Neuronal stem cell (in vitro differentiated cells): Measurements from ENCODE around the gene THBS3.
"Not testable (repeated sequence)": the region's sequence is repeated elsewhere in the genome, so short reads cannot be mapped to it uniquely, and the experiment has no call there.

ENCODE experiments used
- DNase-seq: peaks from one replicate; pipeline ENCODE4 v3.0.0-alpha.2; 2013; ENCODE audit warnings: low spot score
- H2AFZ ChIP-seq: one replicate; pipeline ENCODE4 v1.6.1; 2013; ENCODE audit warnings: mild to moderate bottlenecking, low read length, inconsistent platforms
- H2AK5ac ChIP-seq: 2 replicates; pipeline ENCODE4 v1.6.1; 2013; ENCODE audit warnings: low read depth, mild to moderate bottlenecking, inconsistent platforms, low read length, moderate library complexity, mixed read lengths
- H2BK120ac ChIP-seq: 2 replicates; pipeline ENCODE4 v1.6.1; 2013; ENCODE audit warnings: low read depth, mild to moderate bottlenecking, inconsistent platforms, low read length, moderate library complexity, mixed read lengths
- H2BK12ac ChIP-seq: one replicate; pipeline ENCODE4 v1.6.1; 2013; ENCODE audit warnings: low read length, inconsistent platforms
- H2BK15ac ChIP-seq: 2 replicates; pipeline ENCODE4 v1.6.1; 2013; ENCODE audit warnings: mild to moderate bottlenecking, low read length, inconsistent platforms, mixed read lengths
- H2BK5ac ChIP-seq: one replicate; pipeline ENCODE4 v1.6.1; 2013; ENCODE audit warnings: inconsistent platforms, mild to moderate bottlenecking, low read length, moderate library complexity
- H3K14ac ChIP-seq: one replicate; pipeline ENCODE4 v1.6.1; 2013; ENCODE audit warnings: low read length, inconsistent platforms
- H3K18ac ChIP-seq: 2 replicates; pipeline ENCODE4 v1.6.1; 2013; ENCODE audit warnings: low read length, inconsistent platforms
- H3K23ac ChIP-seq: 2 replicates; pipeline ENCODE4 v1.6.1; 2013; ENCODE audit warnings: low read depth, mild to moderate bottlenecking, mixed read lengths, low read length, inconsistent platforms; ENCODE audit not compliant: poor library complexity
- H3K27ac ChIP-seq: replicated peaks from 3 replicates; pipeline ENCODE4 v1.5.1; 2013; ENCODE audit warnings: low read length, inconsistent platforms
- H3K27me3 ChIP-seq, 3 experiments: 2 replicates each; pipeline ENCODE4 v1.6.1; 2013; ENCODE audit warnings: low read length in 3 of 3, mild to moderate bottlenecking in 2 of 3, inconsistent platforms in 1 of 3, low read depth in 1 of 3, mixed read lengths in 1 of 3, moderate library complexity in 1 of 3; ENCODE audit not compliant: control insufficient read depth in 3 of 3, insufficient read depth in 3 of 3
- H3K36me3 ChIP-seq, 2 donors: replicated peaks in 1 of 2; 2 replicates each; pipeline ENCODE4 v1.6.1; 2013; ENCODE audit warnings: low read length in 2 of 2; ENCODE audit not compliant: control insufficient read depth in 2 of 2, insufficient read depth in 2 of 2
- H3K4ac ChIP-seq: 2 replicates; pipeline ENCODE4 v1.6.1; 2013; ENCODE audit warnings: inconsistent platforms, mild to moderate bottlenecking, low read length, moderate library complexity
- H3K4me1 ChIP-seq, 2 donors: 1 replicate in 1 of 2; 2 replicates in 1 of 2; pipeline ENCODE4 v1.6.1; 2013; ENCODE audit warnings: low read length in 2 of 2, low read depth in 1 of 2; ENCODE audit not compliant: control insufficient read depth in 2 of 2, insufficient read depth in 1 of 2
- H3K4me2 ChIP-seq: one replicate; pipeline ENCODE4 v1.6.1; 2013; ENCODE audit warnings: mild to moderate bottlenecking, low read length, inconsistent platforms; ENCODE audit not compliant: insufficient read depth, poor library complexity, severe bottlenecking
- H3K4me3 ChIP-seq, 2 donors: 2 replicates each; pipeline ENCODE4 v1.5.1; 2013; ENCODE audit warnings: low read length in 2 of 2, mild to moderate bottlenecking in 2 of 2, inconsistent platforms in 1 of 2, moderate library complexity in 1 of 2
- H3K79me1 ChIP-seq: one replicate; pipeline ENCODE4 v1.6.1; 2013; ENCODE audit warnings: low read depth, mild to moderate bottlenecking, inconsistent platforms, low read length, moderate library complexity
- H3K9ac ChIP-seq: one replicate; pipeline ENCODE4 v1.6.1; 2013; ENCODE audit warnings: mild to moderate bottlenecking, low read depth, low read length, inconsistent platforms; ENCODE audit not compliant: poor library complexity
- H3K9me3 ChIP-seq, 2 donors: replicated peaks in 1 of 2; 2 replicates each; pipeline versions ENCODE3 to v1.6.1; 2013; ENCODE audit warnings: low read length in 2 of 2, mild to moderate bottlenecking in 2 of 2, inconsistent platforms in 1 of 2, low read depth in 1 of 2, mixed read lengths in 1 of 2, moderate library complexity in 1 of 2; ENCODE audit not compliant: control insufficient read depth in 2 of 2, insufficient read depth in 1 of 2
- H4K8ac ChIP-seq: one replicate; pipeline ENCODE4 v1.6.1; 2013; ENCODE audit warnings: low read depth, mild to moderate bottlenecking, inconsistent platforms, low read length, moderate library complexity
- H4K91ac ChIP-seq: one replicate; pipeline ENCODE4 v1.6.1; 2013; ENCODE audit warnings: low read length, low read depth, mild to moderate bottlenecking, inconsistent platforms; ENCODE audit not compliant: poor library complexity
- WGBS, 2 donors: extraction: QIAGEN DNeasy Blood & Tissue Kit; methylation state at CpG; one replicate each; pipeline ENCODE4 v1.1.7; 2013; ENCODE audit warnings: missing lambda C conversion rate in 2 of 2, mixed read lengths in 1 of 2; ENCODE audit not compliant: insufficient read length in 2 of 2, insufficient replicate concordance in 1 of 2; ENCODE audit errors: extremely low coverage in 2 of 2; 5-methylcytosine and 5-hydroxymethylcytosine counted together

THBS3 gene

GRCh38 chr1:155241841-155242264, 34.2 kb upstream of the THBS3 start:
- Histone ChIP-seq H2BK15ac (no peak overlapping the region), H3K27me3 (no peaks in the 10 kb centered on the region), H3K9me3 (no peaks in the 10 kb centered on the region), H2AFZ (no peak overlapping the region), H3K4me2 (no peak overlapping the region), H3K4me3 (no peak overlapping the region), H2BK120ac (no peak overlapping the region), H3K18ac (no peak overlapping the region), H3K9ac (no peak overlapping the region), H3K4me1 (peaks cover 2 to 9% of the 10 kb centered on the region in 2 donors), H3K14ac (no peak overlapping the region), H2AK5ac (no peak overlapping the region), H2BK5ac (no peak overlapping the region), H3K4ac (no peak overlapping the region), H3K79me1 (no peaks in the 10 kb centered on the region), H3K23ac (no peak overlapping the region), H4K8ac (no peak overlapping the region), H3K27ac (no peak overlapping the region), H3K36me3 (peaks cover 2 to 18% of the 10 kb centered on the region in 2 donors), H2BK12ac (no peak overlapping the region), H4K91ac (no peak overlapping the region)
- no peak for DNase-seq
- no CpG with 5 or more reads among the region's 4 CpGs for WGBS, 2 donors

GRCh38 chr1:155241069-155241679, 33.5 kb upstream of the THBS3 start:
- Histone ChIP-seq H3K4me1 (peaks cover 2 to 9% of the 10 kb centered on the region in 2 donors), H3K9me3 (no peaks in the 10 kb centered on the region), H2AFZ (peak overlapping the region; percentile 27), H3K14ac (no peak overlapping the region), H3K18ac (no peak overlapping the region), H4K91ac (no peak overlapping the region), H3K4me3 (peak overlapping the region; percentile 36 to 71), H2BK120ac (no peak overlapping the region), H3K4me2 (peak overlapping the region; percentile 43), H4K8ac (no peak overlapping the region), H2BK5ac (no peak overlapping the region), H3K79me1 (no peaks in the 10 kb centered on the region), H3K9ac (no peak overlapping the region), H2BK12ac (no peak overlapping the region), H3K4ac (no peak overlapping the region), H3K36me3 (peaks cover 0 to 18% of the 10 kb centered on the region in 2 donors), H3K23ac (no peak overlapping the region), H2AK5ac (no peak overlapping the region), H3K27me3 (no peaks in the 10 kb centered on the region), H3K27ac (no peak overlapping the region), H2BK15ac (no peak overlapping the region)
- DNase-seq, result no peak
- no CpG with 5 or more reads among the region's 4 CpGs for WGBS, 2 donors

- no peak overlapping the region for H2AFZ ChIP-seq
- no peak overlapping the region for H3K27ac ChIP-seq
- H3K4me1 ChIP-seq, result no peaks in the 10 kb centered on the region
- no CpG with 5 or more reads among the region's 5 CpGs for WGBS, 2 donors
- H2BK12ac ChIP-seq, result no peak overlapping the region
- no peak overlapping the region for H4K8ac ChIP-seq
- no peak overlapping the region for H2BK5ac ChIP-seq
- no peak overlapping the region for H3K18ac ChIP-seq
- H4K91ac ChIP-seq, result no peak overlapping the region
- no peak overlapping the region for H2BK15ac ChIP-seq
- no peak overlapping the region for H3K9ac ChIP-seq
- no peaks in the 10 kb centered on the region for H3K79me1 ChIP-seq
- no peak overlapping the region for H2AK5ac ChIP-seq
- peaks cover 5 to 24% of the 10 kb centered on the region in 2 donors for H3K36me3 ChIP-seq
- DNase-seq, result no peak
- no peaks in the 10 kb centered on the region for H3K9me3 ChIP-seq
- no peaks in the 10 kb centered on the region for H3K27me3 ChIP-seq
- no peak overlapping the region for H3K14ac ChIP-seq
- H3K4me2 ChIP-seq, result no peak overlapping the region
- no peak overlapping the region for H3K23ac ChIP-seq
- H3K4ac ChIP-seq, result no peak overlapping the region
- H3K4me3 ChIP-seq, result no peak overlapping the region
- no peak overlapping the region for H2BK120ac ChIP-seq
These were observed 28.8 kb upstream of the THBS3 start for GRCh38 chr1:155236451-155236850.

- no CpG with 5 or more reads among the region's 9 CpGs for WGBS, 2 donors
- not testable (repeated sequence) for H3K14ac ChIP-seq
These were observed 27.7 kb upstream of the THBS3 start for GRCh38 chr1:155235375-155235774.

More at GRCh38 chr1:155235375-155235774, 27.7 kb upstream of the THBS3 start:
- H3K36me3 ChIP-seq, result peaks cover 5 to 24% of the 10 kb centered on the region in 2 donors
- H3K4me3 ChIP-seq, H3K27me3 ChIP-seq, H3K9me3 ChIP-seq, H2BK15ac ChIP-seq, H2AK5ac ChIP-seq, H3K9ac ChIP-seq, H2BK12ac ChIP-seq, H3K4me2 ChIP-seq, H3K18ac ChIP-seq, H2BK5ac ChIP-seq, H4K8ac ChIP-seq, H3K23ac ChIP-seq, H2BK120ac ChIP-seq, H3K4ac ChIP-seq, H3K79me1 ChIP-seq, H4K91ac ChIP-seq, DNase-seq, H3K27ac ChIP-seq, H3K4me1 ChIP-seq, H2AFZ ChIP-seq: not testable (repeated sequence)
